ENCODE measurements around the gene LTBP1. TPM values are rescaled to one million over a fixed set of nuclear protein-coding genes. Genes with fewer than 3 reads are reported as not detected.
"Not testable (repeated sequence)": the region's sequence is repeated elsewhere in the genome, so short reads cannot be mapped to it uniquely, and the experiment has no call there.

Gene LTBP1
- total and polyA plus RNA-seq, 12 donors = 6.2 to 47.2 (median 15.5) TPM

- intact Hi-C loops (cut with DNase I) = no loop called here
- Histone ChIP-seq H3K4me1 (replicated peaks in 1 of 2) (no peaks in the 10 kb centered on the region), H3K4me3 (no peak overlapping the region), H3K36me3 (replicated peaks in 1 of 2) (no peaks in the 10 kb centered on the region), H3K27me3 (no peaks in the 10 kb centered on the region), H3K9me3 (replicated peaks in 1 of 3) (no peaks in the 10 kb centered on the region), H3K27ac (no peak overlapping the region)
- TF ChIP-seq POLR2A (IDR thresholded peaks at IDR 0.05) (no peak), CTCF (IDR thresholded peaks at IDR 0.05) (no peak)
- 59 to 82% (median 74%) methylated on average over 5 of the region's 5 CpGs for WGBS, 4 donors
- no peak for DNase-seq
These were observed 419.7 kb downstream of the LTBP1 start for GRCh38 chr2:33366473-33366872.

GRCh38 chr2:33368524-33368923 is 421.8 kb downstream of the LTBP1 start:
- H3K27me3 ChIP-seq; H3K36me3 ChIP-seq (replicated peaks in 1 of 2); H3K27ac ChIP-seq; intact Hi-C loops (cut with DNase I); H3K4me3 ChIP-seq; H3K4me1 ChIP-seq (replicated peaks in 1 of 2); H3K9me3 ChIP-seq (replicated peaks in 1 of 3); DNase-seq: not testable (repeated sequence)
- 91 to 99% (median 97%) methylated on average over 7 of the region's 7 CpGs for WGBS, 4 donors

GRCh38 chr2:33369191-33369590 is 422.4 kb downstream of the LTBP1 start:
- Histone ChIP-seq H3K27me3 (no peaks in the 10 kb centered on the region), H3K4me3 (no peak overlapping the region), H3K4me1 (replicated peaks in 1 of 2) (peaks cover 0 to 3% of the 10 kb centered on the region in 2 donors), H3K9me3 (replicated peaks in 1 of 3) (no peaks in the 10 kb centered on the region), H3K27ac (no peak overlapping the region), H3K36me3 (replicated peaks in 1 of 2) (no peaks in the 10 kb centered on the region)
- no peak for TF ChIP-seq CTCF (IDR thresholded peaks at IDR 0.05)
- TF ChIP-seq POLR2A (IDR thresholded peaks at IDR 0.05) = no peak
- no peak for DNase-seq
- 91 to 96% (median 95%) methylated on average over 5 of the region's 5 CpGs for WGBS, 4 donors
- intact Hi-C loops (cut with DNase I) = no loop called here

GRCh38 chr2:33370636-33371265 is 424.0 kb downstream of the LTBP1 start:
- H3K27ac ChIP-seq = no peak overlapping the region
- 82 to 87% (median 85%) methylated on average over 8 of the region's 8 CpGs for WGBS, 4 donors
- H3K4me3 ChIP-seq = no peak overlapping the region
- peaks cover 0 to 3% of the 10 kb centered on the region in 2 donors for H3K4me1 ChIP-seq (replicated peaks in 1 of 2)
- intact Hi-C loops (cut with DNase I) = loop anchor here in 1 of 2 donors (10.0 kb wide), 2 partner anchors 336 to 596 kb away; no protein-coding TSS in a partner anchor
- no peaks in the 10 kb centered on the region for H3K36me3 ChIP-seq (replicated peaks in 1 of 2)
- no peaks in the 10 kb centered on the region for H3K27me3 ChIP-seq
- H3K9me3 ChIP-seq (replicated peaks in 1 of 3) = no peaks in the 10 kb centered on the region
- TF ChIP-seq CTCF (IDR thresholded peaks at IDR 0.05) (no peak), POLR2A (IDR thresholded peaks at IDR 0.05) (no peak)
- DNase-seq = no peak

Measured in adrenal gland (tissue), 12 donors.